GM21528 (cell line): Measurements from ENCODE around the gene MTF2.
"Not testable (repeated sequence)": the region's sequence is repeated elsewhere in the genome, so short reads cannot be mapped to it uniquely, and the experiment has no call there.

ENCODE experiments used
- ATAC-seq: cut with Tn5 transposase; IDR thresholded peaks from one replicate; pipeline ENCODE4 v1.9.1; 2021; ENCODE audit warnings: mild to moderate bottlenecking, moderate library complexity; ENCODE audit not compliant: unreplicated experiment, low FRiP score

MTF2 gene

GRCh38 chr1:93137604-93138292 lies 58.7 kb downstream of the MTF2 start:
- no peak for ATAC-seq

GRCh38 chr1:93140106-93140505 lies 61.0 kb downstream of the MTF2 start:
- ATAC-seq = no peak

DNA sequence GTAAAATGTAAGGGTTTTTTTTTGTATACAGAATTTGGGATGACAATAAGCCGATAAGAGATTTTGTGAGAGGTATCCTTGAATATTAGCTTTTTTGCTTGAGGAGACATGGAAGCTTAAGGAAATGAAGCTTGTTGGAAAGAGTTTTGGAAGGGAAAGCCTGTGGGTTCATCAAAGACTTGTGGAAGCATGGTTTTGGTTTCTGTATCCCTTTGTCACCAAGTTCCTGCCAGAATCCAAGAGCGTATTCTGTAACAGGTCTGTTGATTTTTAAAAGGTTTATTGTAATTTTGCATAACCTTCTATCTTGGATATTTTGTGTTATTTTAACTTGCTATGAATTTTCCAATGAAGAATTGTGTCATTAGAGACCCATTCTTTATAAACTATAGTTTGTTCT lies 63.1 kb downstream of the MTF2 start:
- ATAC-seq = no peak

GRCh38 chr1:93143136-93143535 lies 64.1 kb downstream of the MTF2 start:
- ATAC-seq = no peak

- no peak for ATAC-seq
Observed at GRCh38 chr1:93143769-93144168, 64.7 kb downstream of the MTF2 start.

DNA sequence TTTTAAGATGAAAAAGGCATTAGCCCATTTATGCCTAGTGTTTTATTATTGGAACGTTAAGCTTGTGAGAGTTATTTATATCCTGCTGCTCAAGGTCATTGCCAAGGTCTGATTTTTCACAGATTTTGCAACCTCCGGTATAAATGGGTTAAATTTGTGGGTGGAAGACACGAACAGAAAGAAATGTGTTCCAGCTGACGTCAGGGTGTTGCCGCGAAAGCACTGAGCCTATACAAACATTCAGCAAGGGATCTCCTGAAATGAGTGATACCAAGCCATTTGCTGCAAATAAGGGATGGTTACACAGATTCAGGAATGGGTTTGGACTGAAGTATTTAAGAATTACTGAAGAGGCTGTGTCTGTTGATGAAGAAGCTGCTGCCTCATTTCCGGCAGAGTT lies 68.9 kb downstream of the MTF2 start:
- no peak for ATAC-seq

DNA sequence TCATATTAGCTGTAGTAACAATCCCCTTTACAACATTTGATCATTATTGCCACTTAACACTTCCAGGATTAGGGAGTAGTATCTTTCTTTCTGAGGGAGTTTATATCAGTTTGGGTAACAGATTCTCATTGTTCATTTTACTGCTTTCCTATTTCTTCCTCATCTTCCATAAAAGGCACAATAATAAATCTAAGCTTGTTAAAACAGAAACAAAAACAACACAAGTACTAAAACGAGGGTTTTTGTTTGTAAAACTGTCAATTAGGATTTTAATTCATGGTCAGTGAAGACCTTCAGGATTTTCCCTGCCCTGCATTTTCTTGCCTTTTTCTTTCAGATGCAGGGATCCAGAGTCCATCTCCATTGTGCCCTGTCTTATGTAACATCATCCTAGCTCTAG lies 71.6 kb downstream of the MTF2 start:
- ATAC-seq = no peak

GRCh38 chr1:93151474-93151873 lies 72.4 kb downstream of the MTF2 start:
- no peak for ATAC-seq

DNA sequence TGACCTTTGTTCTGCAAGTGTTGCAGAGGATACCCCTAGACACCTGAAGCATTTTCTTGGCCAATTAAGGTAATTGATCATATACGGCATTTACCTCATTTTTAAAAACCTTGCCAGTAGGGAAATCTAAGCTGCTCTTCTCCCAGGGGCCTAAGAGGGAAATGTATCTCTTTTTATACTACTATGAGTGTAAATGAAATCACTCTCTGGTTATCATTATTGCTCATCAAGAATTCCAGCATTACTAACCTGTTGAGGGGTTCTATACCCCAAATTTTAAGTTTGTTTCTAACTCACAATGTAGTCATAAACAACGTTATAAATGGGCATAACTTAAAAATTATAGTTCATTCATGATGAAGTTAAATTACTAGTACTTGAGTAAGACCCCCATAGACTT lies 73.8 kb downstream of the MTF2 start:
- ATAC-seq = no peak

GRCh38 chr1:93154898-93155297 lies 75.8 kb downstream of the MTF2 start:
- no peak for ATAC-seq

DNA sequence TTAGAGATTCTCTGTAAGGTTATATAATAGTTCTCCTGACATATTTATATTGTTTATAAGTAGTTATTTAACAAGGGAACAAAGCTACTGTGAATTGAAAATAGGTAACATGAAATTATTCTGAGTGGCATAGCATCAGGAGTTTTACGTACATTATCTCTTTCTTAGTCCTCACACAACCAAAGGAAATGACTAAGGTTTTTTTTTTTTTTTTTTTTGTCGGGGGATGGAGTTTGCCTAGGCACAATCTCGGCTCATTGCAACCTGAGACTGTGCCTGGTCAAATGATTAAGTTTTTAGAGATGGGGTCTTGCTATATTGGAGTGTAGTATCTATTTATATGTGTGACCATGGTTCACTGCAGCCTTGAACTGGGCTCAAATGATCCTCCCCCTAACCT lies 76.3 kb downstream of the MTF2 start:
- no peak for ATAC-seq

DNA sequence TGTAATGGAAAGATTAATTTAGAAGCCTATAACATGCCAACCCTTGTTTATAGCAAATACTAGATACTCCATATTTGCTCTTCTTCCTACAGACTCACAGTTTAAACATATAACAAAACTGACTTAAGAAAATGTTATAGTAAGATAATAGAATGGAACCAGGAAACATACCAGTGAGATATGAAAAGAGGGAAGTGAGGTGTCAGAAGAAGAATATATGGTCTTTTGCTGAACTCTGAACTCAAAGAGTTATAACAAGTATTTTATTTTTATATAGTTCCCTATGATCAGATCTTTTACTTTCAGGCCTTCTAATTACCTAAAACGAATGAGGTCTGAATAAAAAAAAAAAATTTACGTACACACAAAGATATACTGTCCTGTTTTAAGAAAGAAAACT lies 80.3 kb downstream of the MTF2 start:
- ATAC-seq = no peak

- not testable (repeated sequence) for ATAC-seq
Observed at GRCh38 chr1:93163314-93163713, 84.2 kb downstream of the MTF2 start.

GRCh38 chr1:93164816-93165215 lies 85.7 kb downstream of the MTF2 start:
- no peak for ATAC-seq

DNA sequence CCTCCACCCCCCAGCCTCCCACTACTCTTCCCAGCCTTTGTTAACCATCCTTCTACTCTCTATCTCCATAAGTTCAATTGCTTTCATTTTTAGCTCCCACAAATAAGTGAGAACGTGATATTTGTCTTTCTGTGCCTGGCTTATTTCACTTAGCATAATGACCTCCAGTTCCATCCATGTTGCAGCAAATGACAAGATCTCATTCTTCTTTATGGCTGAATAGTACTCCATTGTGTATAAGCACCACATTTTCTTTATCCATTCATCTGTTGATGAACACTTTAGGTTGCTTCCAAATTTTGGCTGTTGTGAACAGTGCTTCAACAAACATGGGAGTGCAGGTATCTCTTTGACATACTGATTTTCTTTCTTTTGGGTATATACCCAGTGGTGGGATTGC lies 86.8 kb downstream of the MTF2 start:
- ATAC-seq = not testable (repeated sequence)

DNA sequence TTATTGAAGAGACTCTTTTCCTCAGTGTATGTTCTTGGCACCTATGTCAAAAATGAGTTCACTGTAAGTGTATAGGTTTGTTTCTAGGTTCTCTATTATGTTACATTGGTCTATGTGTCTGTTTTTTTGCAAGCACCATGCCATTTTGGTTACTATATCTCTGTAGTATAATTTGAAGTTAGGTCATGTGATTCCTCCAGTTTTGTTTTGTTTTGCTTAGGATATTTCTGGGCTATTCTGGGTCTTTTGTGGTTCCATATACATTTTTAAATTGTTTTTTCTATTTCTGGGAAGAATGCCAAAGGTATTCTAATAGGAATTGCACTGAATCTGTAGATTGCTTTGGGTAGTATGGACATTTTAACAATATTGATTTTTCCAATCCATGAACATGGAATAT lies 87.9 kb downstream of the MTF2 start:
- ATAC-seq = no peak

GRCh38 chr1:93170141-93170678 lies 91.1 kb downstream of the MTF2 start:
- ATAC-seq = not testable (repeated sequence)

- ATAC-seq = no peak
Observed at GRCh38 chr1:93171549-93172034, 92.5 kb downstream of the MTF2 start.

DNA sequence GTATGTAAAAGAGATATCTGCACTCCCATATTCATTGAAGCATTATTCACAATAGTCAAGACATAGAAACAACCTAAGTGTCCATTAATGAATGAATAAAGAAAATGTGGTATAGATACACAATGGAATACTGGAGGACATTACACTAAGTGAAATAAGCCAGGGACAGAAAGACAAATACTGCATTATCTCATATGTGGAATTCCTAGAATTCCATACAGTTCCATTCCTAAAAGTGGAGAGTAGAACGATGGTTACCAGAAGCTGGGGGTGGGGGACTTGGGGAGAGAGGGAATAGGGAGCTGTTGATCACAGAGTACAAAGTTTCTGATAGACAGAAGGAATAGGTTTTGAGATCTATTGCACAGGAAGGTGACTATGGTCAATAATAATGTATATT lies 93.7 kb downstream of the MTF2 start:
- ATAC-seq = no peak

- not testable (repeated sequence) for ATAC-seq
Observed at GRCh38 chr1:93174638-93175037, 95.6 kb downstream of the MTF2 start.

GRCh38 chr1:93177991-93178390 lies 98.9 kb downstream of the MTF2 start:
- ATAC-seq = no peak

GRCh38 chr1:93178418-93178817 lies 99.3 kb downstream of the MTF2 start:
- ATAC-seq = no peak
